ENCODE measurements around the gene BBS9. TPM values are rescaled to one million over a fixed set of nuclear protein-coding genes. Genes with fewer than 3 reads are reported as not detected.
"Not testable (repeated sequence)": the region's sequence is repeated elsewhere in the genome, so short reads cannot be mapped to it uniquely, and the experiment has no call there.

The BBS9 gene
- total RNA-seq, 1 donor from 2014 or later = 40.5 TPM

DNA sequence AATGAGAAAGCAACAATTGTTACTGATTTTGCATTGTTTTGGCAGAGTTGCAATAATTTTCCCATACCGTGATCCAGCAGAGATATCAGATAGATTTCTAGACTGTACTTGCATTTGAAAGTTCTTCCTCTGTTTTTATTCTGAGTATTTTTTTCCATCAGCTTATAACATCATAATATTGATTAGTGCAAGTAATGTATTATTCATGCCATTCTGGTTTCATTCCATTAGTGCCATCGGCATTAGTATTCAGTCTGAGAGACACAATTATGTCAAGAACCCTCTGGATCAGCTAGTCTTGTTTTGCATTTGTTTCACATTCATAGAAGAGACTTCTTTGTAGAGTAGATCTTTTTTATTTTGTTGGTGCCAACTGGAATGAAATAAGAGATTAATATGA, 304.0 kb downstream of the BBS9 start:
- DNase-seq = no peak

DNA sequence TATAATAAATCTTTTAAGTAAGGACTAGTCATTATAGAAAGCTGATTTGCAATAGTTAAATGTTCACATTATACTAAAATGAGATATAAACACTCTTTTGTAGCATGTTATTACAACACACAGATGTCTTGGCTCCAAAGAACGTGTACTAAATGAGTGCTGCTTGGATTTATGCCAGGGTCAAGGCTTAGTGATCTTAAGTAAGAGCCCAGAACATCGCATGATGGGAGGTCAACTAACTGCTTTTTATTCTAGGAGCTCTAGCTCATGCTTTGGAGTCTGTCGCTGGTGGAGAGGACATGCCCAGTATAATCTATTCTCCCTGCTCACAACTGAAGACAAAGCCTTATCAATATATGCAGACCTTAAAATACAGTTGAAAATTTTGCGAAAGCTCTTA, 315.1 kb downstream of the BBS9 start:
- peak; percentile 31 for DNase-seq

DNA sequence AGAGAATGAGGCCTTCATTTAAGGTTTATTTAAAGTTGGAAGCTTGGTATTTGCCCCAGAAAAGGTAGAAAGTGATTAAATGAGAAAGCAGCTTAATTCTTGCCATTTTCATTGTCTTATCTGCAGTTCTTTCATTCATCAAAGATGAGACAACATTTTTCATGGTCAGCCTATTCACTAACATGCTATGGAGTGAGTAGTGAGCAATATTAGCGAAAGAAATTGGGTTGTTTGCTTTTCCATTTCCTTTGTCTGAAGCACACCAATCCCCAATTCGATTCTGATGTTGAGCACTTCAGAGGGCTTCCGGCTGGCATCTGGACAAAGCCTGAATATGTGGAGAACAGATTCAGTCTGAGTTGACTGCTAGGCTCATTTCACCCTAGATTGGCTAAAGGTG, 317.2 kb downstream of the BBS9 start:
- DNase-seq = no peak

DNA sequence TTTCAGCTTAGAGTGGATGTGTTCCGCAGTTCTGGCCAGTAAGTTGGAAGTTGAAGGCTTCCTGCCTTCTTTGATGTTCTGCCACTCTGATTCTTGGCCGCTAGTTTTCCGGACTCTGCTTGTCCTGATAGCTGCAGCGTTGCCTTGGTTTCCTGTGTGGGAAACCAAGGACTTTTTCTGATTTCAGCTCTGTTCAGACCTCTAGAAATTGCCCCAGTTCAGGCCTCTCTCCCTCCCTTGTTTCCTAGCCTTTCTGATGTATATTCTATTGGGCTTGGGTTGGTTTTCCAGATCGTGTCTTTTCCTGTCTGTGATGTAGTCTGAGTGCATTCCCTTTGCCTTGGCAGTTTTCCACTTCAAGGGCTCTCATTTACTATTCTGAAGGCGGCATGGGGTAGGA, 318.7 kb downstream of the BBS9 start:
- DNase-seq = no peak

DNA sequence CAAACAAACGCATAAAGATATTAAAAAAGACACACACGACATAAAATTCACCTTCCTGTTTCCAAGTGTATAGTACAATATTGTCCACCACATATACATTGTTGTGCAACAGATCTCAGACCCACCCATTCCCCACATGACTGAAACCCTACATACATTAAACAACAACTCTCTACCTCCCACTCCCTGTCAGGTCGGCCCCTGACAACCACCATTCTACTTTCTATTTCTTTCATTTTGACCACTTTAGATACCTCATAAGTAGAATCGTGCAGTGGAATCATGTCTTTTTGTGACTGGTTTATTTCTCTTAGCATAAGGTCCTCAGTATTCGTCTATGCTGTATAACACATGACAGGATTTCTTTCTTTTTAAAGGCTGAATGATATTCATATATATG, 320.5 kb downstream of the BBS9 start:
- no peak for DNase-seq

DNA sequence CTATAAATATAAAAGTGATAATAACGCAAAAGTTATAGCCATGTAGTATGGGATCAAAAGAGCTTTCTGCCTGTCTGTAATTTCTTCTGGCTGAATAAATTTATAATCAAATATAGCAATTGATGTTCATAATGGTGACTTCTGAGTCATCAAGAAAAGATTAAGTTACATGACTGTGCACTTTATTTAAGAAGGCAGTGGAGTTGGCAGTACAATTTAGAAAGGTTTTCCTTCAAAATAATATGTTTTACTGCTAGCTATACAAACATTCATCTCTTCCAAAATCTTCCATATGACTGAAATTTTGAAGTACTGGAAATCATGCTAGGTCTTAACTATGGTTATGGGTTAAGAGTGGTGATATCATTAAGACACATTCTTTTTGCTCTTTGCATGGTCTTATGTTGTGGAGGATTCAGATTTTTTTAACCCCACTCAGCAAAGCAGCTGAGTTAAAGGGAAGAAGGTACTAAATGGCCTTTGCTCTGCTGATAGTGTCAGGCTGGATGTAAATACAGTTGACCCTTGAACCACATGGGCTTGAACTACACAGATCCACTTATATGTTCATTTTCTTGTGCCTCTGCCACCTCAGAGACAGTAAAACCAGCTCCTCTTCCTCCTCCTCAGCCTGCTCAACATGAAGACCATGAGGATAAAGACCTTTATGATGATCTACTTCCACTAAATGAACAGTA, 323.6 kb downstream of the BBS9 start:
- no peak for DNase-seq

DNA sequence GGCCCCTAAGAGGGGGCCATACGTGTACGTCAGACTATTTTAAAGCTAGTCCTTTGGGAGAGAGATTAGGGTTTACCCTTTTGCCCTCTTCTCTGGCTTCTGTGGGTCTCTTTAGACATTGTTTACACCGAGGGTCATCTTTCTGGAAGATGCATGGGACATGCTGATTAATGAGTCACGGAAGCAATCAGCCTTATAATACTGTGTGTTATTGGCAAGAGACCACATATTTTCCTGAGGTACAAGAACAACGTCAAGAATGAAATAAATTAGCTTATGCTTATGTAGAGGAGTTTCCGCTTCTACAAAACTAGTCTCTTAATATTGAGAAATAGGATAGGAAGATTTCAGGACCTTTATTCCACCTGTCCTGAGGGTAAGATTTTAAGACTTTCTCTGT, 327.7 kb downstream of the BBS9 start:
- DNase-seq = no peak

DNA sequence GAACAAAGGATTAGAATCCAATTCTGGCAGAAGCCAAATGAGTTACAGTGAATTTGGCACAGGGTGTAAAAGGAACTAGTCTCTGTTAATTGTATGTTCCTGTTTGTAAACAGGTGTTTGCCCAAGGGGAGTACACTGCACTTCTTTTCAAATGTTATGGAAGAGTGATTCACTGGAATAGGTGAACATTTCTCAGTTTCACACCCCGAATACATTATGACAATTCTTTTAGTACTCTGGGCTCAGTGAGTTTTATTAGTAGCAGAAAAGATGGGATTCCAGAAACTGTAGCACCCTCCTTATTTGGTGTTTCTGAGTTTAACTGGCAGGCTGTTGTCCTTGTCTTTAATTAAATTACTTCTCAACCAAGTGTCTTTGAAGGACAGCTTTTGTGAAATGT, 329.2 kb downstream of the BBS9 start:
- DNase-seq = no peak

DNA sequence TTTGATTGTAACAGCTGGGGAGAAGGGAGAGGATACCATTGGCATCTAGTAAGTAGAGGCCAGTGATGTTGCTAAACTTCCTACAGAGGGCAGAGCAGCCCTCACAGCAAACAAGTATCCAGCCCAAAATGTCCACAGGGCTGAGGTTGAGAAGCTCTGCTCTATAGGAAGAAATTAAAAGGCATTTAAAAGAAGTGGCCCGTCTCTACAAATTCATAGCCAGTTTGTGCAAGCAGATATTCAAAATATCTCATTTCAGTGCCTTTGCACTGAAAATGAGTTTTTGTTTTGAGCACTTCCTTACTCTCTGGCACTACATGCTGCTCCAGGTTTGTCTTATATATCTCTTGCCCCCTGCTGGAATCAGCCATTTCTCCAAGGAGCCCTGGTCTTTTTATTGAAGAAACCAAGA, 330.0 kb downstream of the BBS9 start:
- no peak for DNase-seq

DNA sequence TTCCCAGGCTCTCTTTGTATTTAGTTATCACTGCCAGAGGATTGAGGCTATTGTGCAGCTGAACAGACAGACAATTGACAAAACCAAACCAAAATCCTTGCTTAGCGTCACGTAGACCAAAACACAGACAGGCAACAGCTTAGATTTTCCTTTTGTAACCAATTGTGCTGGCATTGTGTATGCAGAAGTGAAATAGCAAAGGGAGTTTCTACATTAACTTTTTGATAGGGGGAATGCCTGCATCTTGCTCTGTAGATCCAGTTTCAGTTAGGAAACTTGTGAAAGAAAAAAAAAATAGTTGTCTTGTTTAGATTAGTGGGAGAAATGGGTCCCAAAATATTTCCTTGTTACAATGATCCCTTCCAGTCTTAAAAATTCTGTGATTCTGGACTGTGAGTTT, 333.8 kb downstream of the BBS9 start:
- DNase-seq = no peak

DNA sequence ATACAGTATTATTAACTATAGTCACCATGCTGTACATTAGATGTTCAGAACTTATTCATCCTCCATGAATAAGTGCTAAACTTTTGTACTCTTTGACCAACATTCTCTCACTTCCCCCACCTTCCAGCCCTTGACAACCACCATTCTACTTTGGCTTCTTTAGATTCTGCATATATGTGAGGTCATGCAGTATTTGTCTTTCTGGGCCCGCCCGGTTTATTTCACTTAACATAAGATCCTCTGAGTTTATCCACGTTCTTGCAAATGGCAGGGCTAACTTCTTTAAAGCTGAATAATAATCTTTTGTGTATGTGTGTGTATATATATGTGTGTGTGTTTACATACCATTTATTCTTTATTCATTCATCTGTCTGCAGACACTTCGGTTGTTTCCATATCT, 336.8 kb downstream of the BBS9 start:
- DNase-seq = no peak

DNA sequence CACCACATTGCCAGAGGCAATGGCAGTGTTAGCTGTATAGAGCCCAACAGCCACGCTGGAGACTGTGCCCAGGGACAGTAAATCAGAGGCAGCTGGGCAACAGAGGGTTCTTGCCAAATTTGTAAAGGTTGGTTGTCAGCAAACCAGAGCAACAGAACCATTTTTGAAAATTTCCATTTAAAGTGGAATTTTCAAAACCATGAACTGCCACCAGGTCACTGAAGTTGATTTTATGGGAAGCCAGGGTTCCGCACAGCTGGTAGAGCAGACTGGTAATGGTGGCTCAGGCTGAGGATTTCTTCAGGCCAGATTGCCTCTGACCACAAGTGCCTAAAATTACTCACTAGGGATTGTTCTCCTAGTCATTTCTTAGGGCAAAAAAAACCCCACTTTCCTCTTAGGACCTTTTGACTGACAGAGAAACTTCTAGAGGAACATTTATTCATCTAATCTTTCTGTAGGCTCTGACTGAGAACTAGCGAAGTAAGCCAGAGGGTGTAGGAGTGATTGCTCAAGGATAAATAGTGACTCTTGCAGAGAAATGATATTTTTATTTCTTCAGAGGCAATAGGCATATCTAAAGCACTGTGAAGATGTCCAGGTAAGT, 342.4 kb downstream of the BBS9 start:
- no peak for DNase-seq

DNA sequence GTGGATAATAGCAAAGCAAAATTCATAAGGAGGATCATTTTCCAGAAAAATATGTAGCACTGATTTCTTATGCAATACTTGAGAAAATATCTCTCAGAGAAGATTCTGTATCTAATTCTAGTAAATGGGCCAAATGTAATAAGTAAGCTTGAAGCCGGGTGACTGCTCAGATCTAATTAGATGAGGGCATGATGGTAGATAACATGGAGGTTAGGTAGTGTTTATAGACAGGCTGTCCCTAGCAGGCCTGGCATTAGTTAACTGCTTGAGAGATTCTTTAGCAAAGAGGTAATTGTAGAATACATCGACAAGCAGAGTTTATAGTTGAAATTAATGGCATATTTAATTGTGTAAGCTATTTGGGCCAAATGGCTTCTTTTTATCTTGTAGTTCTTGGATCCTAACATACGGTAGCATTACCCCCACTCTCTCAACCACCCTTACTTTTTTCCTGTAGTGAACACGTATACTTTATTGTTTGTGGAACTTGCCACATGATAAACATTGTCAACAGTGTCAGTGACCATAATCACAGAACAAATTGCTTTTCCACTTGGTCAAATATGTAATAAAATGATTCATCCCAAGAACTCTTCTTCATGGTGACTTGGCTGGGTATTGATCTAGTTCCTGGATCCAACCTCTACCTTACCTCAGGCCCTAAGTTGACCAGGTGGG, 343.1 kb downstream of the BBS9 start:
- no peak for DNase-seq

DNA sequence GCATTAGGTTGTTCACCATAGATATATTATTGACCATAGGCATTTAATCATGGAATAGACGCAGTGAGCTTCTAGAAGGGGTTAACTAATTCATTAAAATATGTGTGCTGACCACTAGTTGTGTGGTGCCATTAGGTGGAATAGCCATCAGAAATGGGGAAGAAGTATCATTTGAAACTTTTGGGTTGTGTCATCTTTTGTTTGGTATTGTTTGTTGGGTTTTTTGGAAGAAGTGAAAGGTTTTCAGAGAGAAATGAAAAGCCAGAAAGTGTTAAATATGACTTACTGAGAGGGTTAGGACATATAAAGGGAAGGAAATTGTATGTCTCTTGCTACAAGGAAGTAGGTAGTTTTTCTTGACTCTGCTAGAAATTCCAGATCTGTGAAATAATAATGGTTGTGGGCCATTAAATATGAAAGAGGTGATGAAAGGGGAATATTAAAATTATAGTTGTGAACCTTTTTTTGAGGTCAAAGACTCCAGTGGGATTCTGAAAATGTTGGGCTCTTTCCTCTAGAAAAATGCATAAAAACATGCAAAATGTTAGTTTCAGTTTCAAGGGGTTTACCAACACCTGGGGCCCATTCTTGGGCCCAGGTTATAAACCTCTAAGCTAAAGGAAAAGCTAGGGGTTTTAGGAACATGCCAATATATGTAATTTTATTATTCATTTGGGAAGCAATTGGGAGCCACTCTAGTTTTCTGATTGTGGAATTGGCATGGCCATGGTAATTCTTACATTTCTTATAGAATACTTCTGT, 348.5 kb downstream of the BBS9 start:
- DNase-seq = no peak

DNA sequence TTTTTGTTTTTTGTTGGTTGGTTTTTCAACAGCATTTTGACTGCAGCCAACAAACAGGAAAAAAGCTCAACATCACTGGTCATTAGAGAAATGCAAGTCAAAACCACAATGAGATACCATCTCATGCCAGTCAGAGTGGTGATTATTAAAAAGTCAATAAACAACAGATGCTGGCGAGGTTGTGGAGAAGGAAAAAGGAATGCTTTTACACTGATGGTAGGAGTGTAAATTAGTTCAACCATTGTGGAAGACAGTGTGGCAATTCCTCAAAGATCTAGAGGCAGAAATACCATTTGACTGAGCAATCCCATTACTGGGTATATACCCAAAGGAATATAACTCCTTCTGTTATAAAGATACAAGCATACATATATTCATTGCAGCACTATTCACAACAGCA, 355.1 kb downstream of the BBS9 start:
- not testable (repeated sequence) for DNase-seq

DNA sequence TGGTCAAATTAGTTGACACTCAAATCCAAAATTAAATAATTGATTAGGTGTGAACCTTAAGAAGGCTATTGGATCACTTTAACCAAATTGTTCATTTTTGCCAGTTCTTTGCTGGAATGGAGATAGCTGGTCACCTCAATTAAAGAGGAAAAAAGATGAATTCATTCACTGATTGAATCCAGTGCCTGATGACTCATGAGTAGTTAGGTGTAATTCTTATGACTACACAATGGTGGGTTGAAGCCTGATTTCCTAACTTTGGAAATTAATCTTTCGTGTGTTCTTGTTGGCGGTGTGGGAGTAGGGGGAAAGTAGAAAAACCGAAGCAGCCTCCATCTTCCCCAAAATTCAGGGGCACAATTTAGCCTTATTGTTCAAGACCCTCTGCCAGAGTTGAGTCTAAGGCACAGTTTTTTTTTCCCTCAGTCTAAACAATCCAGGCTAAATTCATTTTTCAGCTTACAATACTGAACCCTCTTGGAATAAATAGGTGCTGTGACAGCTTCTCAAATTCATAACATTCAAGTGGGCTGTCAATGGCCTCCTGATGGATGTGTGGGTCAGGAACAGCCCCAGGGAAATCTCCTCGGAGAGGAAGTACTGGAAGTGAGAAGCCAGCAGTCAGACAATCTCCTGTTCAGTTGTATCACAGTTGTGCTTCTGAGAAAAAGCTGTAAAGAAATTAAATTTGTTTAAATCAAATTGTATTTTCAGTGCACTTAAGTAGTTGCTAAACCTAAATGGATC, 356.6 kb downstream of the BBS9 start:
- no peak for DNase-seq

DNA sequence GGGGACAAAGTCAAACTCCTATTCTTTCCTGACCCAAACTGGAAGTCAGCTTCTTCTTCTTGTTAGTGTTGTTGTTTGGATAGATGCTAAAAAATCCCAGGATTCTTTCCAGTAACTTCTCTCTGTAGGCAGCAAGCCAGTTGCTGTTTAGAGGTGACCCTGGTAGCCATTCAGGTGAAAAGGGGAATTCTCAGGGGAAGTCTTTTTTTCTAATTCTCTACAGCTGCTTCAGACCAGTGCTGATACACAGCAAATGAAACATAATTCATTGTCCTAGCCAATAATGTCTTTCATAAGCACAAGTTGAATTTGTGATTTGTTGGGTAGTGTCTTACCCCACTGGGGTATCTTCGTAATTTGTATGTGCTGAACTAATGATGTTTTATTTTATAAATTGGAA, 357.3 kb downstream of the BBS9 start:
- no peak for DNase-seq

DNA sequence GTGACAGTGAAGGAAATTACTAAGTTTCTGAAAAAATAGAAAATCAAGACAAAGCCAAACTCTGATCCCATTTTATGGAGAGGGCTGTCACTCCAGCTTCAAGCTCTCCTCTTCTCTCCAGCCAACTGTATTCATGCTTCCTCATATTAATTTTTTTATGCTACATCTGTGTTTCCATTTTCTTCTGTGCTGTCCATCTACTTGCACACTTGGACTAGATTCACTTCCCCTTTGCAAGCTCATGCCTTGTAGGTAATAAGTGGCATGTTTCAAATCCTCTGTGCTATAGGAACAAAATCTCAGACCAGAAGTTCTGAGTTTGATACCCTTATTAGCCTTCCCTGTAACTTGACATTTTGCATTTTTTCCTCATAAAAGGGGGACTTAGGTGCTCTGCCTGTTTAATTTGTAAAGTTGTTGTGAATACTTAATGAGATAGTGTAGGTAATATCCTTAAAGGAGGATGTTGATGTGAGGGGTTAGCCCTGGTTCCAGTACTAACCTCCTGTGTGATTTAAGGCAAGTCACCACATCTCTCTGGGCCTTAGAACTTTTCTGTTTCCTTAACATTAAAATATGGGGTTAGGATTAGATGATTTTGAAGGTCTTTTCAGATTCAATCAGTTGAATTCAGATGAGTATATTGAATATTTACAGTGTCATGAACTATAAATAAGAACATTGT, 358.8 kb downstream of the BBS9 start:
- DNase-seq = no peak

DNA sequence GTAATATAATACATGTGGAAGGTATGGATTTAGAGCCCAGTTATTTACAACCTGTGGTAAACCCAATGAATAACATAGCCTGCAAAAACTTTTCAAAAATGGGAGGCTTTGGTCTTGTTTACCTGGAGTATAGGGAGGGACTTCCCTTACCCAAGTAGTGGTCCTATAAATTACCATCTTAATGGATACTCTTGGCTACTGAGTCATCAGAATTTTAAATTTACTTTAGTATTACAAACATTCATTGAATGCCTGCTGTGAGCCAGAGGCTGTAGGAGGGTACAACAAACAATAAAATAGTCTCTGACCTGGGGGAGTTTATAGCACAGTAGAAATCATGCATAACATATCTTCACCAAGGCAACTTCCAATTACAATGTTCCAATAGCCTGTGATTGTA, 365.1 kb downstream of the BBS9 start:
- no peak for DNase-seq

DNA sequence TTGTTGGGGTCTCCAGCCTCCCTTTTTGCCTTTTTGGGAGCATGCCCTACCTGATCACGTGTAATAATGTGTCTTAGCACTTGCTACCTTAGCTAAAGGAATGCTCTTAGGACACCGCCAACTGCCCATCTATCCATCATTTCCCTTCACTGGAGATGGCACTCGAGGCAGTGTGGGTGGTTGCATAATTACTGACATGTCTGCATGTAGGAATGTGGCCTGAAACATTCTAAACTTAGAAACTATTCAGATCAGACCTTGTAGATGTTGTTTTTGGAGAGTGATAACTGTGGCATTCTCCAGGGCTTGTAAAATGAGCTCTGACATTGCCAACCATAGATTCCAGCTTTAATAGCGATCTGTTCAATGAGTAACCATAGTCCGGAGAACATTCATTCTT, 365.8 kb downstream of the BBS9 start:
- DNase-seq = no peak

DNA sequence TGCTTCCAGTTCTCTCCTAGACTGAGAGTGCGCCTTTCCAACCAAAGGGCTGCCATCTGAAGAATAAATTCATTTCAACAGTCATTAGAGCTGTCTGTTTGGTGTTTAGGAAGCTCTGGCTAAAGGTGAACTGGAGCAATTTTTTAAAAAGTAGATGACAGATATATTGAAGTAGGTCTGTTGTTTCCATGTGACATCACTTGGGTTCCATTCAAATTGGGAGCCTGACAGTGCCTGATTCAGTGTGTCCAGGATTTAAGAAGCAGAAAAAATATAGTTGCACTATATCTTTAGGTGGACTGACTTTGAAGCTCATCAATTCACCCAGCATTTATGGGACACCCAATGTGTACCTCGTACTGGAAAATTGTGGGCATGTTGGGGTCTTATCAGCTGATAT, 367.7 kb downstream of the BBS9 start:
- no peak for DNase-seq

Data from skin of body (tissue), 2 donors.